HG02973 (cell line): ENCODE data around the gene RALGAPA1.
"Not testable (repeated sequence)": the region's sequence is repeated elsewhere in the genome, so short reads cannot be mapped to it uniquely, and the experiment has no call there.

Experiments
- ATAC-seq: cut with Tn5 transposase; IDR thresholded peaks from one replicate; pipeline ENCODE4 v1.9.1; 2021; ENCODE audit warnings: moderate library complexity; ENCODE audit not compliant: unreplicated experiment

RALGAPA1 gene

DNA sequence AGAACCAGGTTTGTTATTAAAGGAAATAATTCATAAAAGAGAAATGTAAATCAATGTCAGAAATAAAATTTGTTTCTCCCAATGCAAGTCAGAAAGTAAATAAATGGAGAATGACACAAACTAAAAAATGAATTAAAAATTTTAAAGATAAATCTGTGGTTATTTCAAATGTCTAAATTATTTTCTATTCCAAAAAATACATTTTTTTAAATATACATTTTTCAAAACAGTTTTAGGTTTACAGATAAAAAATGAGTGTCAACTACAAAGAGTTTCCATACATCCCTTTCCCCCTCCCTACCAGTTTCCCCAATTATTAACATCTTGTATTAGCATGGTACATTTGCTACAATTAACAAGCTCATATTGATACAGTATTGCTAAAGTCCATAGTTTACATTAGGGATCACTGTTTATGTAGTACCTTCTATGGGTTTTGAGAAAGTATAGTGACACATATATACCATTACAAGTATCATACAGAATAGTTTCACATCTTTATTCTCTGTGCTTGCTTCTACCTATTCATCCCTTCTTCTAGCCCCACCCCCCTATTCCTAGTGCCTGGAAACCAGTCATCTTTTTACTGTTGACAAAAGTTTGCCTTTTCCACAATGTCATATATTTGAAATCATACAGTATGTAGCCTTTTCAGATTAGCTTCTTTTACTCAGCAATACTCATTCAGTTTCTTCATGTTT is 104.2 kb downstream of the RALGAPA1 start:
- no peak for ATAC-seq

- ATAC-seq, result no peak
Observed at GRCh38 chr14:35701531-35701930, 107.6 kb downstream of the RALGAPA1 start.

GRCh38 chr14:35699791-35700444 is 109.2 kb downstream of the RALGAPA1 start:
- no peak for ATAC-seq

GRCh38 chr14:35696575-35696974 is 112.5 kb downstream of the RALGAPA1 start:
- ATAC-seq, result no peak

DNA sequence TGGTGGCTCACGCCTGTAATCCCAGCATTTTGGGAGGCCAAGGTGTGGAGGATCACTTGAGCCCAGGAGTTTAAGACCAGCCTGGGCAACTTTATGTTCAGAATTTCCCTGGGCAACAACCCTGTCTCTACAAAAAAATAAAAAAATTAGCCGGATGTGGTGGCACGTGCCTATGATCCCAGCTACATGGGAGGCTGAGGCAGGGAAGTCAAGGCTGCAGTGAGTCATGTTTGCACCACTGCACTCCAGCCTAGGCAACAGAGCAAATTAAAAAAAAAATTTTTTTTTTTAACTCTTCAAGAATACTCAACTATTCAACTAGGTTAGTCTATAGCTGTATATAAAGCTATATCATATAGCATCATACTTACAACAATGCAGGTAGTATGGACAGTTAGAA is 113.0 kb downstream of the RALGAPA1 start:
- ATAC-seq, result no peak

- no peak for ATAC-seq
Observed at GRCh38 chr14:35695647-35696046, 113.4 kb downstream of the RALGAPA1 start.

GRCh38 chr14:35695072-35695471 is 114.0 kb downstream of the RALGAPA1 start:
- ATAC-seq, result no peak

GRCh38 chr14:35689000-35689460 is 120.1 kb downstream of the RALGAPA1 start:
- no peak for ATAC-seq

DNA sequence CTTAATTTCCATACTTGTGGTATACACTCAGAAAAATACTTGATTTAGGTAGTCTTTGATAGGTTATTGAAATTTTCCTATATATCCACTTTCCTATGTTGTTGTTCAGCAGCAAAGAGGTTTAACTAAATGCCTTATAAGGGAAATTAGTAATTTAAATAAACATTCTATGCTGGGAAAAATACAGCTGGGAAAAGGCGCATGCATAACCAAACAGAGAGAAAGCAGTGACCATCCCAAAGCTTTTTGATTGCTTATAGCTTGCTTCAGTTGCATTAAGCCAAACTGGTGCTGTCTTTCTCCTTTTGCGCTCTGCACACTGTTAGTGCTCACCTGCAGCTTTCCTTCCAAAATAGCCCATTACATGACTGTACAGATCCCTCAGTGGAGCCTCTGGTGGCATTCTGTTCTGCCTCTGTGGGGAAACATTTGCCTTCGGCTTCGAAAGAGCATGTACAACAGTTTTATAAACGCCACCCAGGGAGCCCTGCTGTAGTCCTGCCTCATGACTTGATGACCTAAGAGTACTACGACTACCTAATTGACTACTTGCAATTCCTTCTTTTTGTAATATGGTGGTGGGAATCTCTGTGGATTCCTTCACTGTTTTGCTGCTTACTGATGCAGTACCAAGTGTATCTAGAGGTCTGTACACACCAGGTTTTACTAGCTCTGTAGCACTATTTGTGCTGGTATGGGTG is 120.8 kb downstream of the RALGAPA1 start:
- ATAC-seq, result no peak

- no peak for ATAC-seq
Observed at GRCh38 chr14:35687335-35687939, 121.7 kb downstream of the RALGAPA1 start.

DNA sequence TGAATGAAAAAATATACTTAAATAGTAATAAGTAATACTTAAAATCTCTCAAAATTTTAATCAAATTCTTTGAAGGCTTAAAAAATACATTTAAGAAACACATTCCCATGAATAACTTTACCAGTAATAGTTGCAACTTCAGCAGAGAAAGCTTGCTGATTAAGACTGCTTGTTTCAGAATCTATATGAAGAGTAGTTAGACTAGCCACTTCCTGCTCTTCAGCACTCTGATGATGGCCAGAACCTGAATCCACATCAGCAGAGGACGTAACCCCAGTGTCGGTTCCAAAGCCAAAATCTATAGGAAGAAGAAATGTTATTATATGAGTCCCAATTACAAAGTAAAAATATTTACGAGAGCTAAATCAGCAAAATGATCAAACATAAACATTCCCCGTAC is 125.4 kb downstream of the RALGAPA1 start:
- not testable (repeated sequence) for ATAC-seq

GRCh38 chr14:35682802-35683201 is 126.3 kb downstream of the RALGAPA1 start:
- ATAC-seq, result no peak

DNA sequence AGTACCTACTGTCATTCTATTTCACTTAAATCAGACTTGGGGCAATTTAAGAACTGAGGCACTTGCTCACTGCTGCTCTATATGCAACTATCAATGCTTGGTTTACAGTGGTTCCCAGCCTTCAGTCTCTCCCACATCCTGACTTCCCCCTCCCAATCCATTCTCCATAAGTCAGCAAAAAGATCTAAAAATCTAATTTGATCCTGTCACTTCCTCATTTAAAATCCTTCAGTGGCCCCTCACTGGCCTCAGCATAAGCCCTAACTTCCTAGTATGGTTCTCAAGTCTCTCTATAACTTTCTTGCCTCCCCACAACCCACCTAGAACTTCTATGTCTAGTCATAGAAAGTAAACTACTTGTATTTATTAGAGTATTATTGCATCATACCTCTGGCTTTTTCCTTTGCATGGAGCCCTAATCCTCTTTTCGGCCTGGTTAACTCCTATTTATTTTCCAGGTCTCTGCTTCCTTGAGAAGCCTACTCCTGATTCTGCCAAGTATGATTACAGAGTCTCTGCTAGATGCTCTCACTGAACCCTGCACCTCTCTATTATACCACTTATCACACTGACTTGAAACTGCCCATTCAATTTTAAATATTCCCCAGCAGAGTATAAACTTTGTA is 130.6 kb downstream of the RALGAPA1 start:
- ATAC-seq, result no peak

DNA sequence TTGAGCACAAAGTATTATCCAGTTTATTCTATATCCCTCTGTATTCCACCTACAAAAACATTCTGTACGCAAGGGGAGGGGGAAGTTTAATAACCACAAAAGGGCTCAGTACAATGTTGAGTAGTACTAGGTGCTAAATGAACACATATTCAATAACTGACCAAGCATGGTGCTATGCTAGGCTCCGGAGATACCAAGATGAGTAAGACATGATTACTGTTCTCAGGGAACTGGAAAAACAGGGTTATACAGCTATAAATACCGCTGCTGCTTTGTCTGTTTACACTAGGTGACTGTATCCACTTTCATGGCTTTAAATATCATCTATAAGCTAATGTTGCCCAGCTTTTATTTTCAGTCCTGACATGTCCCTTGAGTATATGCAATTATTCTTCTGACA is 139.3 kb downstream of the RALGAPA1 start:
- no peak for ATAC-seq

GRCh38 chr14:35666429-35667043 is 142.6 kb downstream of the RALGAPA1 start:
- no peak for ATAC-seq

GRCh38 chr14:35661875-35662274 is 147.2 kb downstream of the RALGAPA1 start:
- ATAC-seq, result no peak

DNA sequence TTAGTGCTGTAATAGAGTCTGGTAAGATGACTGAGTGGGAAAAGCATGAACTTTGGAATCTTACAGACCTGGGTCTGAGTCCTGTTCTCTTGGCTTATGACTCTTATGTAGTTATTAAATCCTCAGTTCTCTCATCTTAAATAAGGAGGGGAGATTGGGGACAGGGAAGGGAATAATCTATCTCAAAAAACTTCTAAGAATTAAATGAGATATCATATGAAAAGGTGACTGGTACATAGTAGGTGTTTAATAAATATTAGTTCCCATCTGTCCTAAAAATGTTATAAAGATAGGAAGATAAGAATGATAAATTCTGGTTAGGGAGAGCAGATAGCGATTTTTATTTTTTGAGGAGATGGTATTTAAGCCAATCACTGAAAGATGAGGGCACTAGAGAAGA is 156.1 kb downstream of the RALGAPA1 start:
- ATAC-seq, result no peak

GRCh38 chr14:35643513-35643912 is 165.6 kb downstream of the RALGAPA1 start:
- no peak for ATAC-seq

DNA sequence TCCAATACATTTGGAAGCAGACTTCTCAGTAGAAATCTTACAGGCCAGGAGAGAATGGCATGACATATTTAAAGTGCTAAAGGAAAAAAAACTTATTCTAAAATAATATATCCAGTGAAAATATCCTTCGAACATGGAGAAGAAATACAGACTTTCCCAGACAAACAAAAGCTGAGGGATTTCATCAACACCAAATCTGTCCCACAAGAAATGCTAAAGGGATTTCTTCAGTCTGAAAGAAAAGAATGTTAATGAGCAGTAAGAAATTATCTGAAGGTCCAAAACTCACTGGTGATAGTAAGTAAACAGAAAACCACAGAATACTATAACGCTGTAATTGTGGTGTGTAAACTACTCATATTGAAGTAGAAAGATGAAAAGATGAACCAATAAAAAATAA is 171.2 kb downstream of the RALGAPA1 start:
- ATAC-seq, result no peak

GRCh38 chr14:35637269-35637668 is 171.8 kb downstream of the RALGAPA1 start:
- no peak for ATAC-seq

DNA sequence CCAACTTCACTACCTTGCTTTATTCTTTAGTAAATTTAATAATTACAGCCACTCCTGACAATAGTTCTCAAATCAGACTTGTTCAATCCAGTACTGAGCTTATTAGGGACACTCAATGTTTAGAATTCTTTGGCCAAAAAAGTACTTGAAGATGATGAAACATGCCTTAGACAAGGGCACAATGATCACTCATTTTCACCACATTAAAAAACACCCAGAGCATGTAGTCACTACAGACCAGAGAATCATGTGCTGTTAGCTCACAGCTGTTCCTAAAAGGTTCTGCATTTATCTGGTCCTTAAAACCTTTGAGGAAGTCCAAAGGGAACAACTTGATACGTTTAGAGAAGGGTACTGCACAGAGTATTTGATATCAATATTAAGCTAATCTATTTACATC is 176.4 kb downstream of the RALGAPA1 start:
- ATAC-seq, result no peak
